Amniotic stem cell (primary cell): ENCODE results near the gene PLPP1.
"Not testable (repeated sequence)": the region's sequence is repeated elsewhere in the genome, so short reads cannot be mapped to it uniquely, and the experiment has no call there.

Source experiments
- DNase-seq: peaks from one replicate; lab custom pipeline; 2025; lab: John Stamatoyannopoulos, UW

The PLPP1 gene

GRCh38 chr5:55503917-55504316 is 30.8 kb downstream of the PLPP1 start:
- DNase-seq = not testable (repeated sequence)

DNA sequence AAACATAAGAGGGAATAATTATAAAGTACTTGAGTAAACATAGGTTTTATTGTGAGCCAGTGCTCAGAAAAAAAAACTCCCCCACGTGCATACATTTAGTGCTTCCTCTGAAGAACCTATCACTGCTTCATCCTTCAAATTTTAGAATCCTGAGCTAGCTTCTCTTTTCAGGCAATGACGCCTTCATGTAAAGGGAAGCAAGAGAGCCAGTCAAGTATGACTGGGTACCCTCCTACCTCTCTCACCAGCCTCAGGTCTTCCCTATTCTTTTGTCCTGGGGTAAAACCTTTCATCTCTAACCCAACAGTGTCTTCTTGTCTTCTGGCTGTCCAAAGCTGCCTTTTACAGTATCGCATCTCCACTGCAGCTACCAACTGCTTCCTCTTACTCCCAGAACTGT is 32.0 kb downstream of the PLPP1 start:
- no peak for DNase-seq

GRCh38 chr5:55498457-55498856 is 36.3 kb downstream of the PLPP1 start:
- no peak for DNase-seq

- DNase-seq = no peak
These were observed 37.1 kb downstream of the PLPP1 start for GRCh38 chr5:55497712-55498111.

GRCh38 chr5:55495216-55495615 is 39.5 kb downstream of the PLPP1 start:
- no peak for DNase-seq

GRCh38 chr5:55492449-55492848 is 42.3 kb downstream of the PLPP1 start:
- DNase-seq = no peak

GRCh38 chr5:55485073-55485472 is 49.7 kb downstream of the PLPP1 start:
- no peak for DNase-seq

DNA sequence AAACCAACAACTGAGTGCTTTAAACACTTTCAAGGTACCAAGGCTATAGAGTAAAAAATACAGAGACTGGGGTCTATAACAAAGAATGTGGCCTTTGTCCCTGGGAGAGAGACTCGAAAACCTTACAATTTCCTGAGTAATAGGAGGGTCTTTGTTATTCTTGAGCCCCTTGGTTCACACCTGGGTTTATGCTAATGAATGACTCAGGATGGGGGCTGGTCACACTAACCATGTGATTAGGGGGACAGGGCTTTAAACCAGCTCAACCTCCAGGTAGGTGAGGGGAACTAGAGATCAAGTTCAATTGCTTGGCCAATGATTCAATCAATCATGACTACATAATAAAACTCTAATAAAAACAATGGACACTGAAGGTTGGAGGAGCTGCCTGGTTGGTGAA is 50.2 kb downstream of the PLPP1 start:
- no peak for DNase-seq

GRCh38 chr5:55483885-55484284 is 50.9 kb downstream of the PLPP1 start:
- DNase-seq = no peak

- DNase-seq = no peak
These were observed 53.4 kb downstream of the PLPP1 start for GRCh38 chr5:55481293-55481855.

DNA sequence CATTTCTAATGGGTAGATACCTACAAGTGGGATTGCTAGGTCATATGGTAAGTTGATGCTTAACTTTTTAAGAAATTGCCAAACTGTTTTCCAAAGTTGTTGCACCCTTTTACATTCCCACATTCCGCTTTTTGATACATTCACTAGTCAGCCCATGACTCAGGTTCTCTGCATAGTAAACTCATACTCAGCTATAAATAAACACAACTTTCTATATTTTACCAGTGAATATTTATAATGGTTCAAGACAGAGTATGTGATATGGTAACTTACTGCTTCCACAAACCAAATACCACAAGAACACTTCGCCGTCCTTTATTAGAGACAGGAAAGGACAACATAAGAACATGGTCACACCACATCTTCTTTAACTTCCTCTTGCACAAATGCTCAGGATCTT is 54.0 kb downstream of the PLPP1 start:
- no peak for DNase-seq

DNA sequence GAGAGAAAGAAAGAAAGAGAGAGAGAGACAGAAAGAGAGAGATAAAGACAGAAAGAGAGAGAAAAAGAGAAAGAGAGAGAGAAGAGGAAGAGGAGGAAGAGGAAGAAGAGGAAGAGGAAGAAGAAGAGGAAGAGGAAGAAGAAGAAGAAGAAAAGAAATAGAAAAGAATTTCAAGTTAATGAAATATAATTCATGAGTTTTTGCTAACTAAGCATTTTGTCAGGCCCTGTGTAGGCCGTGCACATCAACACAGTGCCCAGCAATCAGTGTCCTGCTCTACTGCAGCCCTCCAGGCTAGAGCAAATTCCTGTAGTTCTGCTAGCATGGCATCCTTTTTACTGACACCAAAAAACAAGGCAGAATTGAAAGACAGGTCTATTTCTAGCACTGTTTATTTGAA is 62.1 kb downstream of the PLPP1 start:
- DNase-seq = no peak

DNA sequence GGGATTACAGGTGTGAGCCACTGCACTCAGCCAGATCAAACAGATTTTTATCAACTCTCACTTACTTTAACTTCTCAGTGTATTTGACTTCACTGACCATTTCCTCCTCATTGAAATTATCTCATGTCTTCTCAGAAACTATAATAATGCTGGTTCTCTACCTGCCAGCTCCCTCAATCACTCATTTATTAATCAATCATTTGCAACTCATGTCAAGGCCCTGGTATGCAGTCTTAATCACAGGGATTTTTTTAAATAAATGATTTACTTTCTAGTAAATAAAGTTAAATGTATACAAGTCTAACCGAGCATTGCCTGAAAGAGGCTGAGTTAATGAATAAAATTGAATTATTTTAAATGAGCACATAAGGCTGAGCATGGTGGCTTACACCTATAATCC is 63.3 kb downstream of the PLPP1 start:
- DNase-seq = no peak

DNA sequence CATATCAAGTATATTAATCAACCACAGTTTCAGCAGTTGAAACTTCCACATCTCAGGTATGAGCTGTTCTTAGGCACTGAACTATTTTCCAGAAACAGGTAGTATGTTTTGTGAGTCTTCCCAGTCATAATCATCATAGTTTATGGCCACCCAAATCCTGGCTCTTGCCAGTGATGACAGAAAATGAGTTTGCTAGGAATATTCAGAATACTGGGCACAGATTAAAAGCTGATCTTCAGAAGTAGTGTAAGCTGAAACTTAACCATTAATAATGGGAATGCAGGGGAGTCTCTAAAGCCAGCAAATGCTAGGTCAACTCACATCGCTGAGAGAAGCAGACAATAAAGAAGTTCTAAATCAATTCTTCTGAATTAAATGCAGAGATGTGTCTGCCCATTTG is 64.5 kb downstream of the PLPP1 start:
- DNase-seq = no peak

GRCh38 chr5:55469839-55470238 is 64.9 kb downstream of the PLPP1 start:
- no peak for DNase-seq

DNA sequence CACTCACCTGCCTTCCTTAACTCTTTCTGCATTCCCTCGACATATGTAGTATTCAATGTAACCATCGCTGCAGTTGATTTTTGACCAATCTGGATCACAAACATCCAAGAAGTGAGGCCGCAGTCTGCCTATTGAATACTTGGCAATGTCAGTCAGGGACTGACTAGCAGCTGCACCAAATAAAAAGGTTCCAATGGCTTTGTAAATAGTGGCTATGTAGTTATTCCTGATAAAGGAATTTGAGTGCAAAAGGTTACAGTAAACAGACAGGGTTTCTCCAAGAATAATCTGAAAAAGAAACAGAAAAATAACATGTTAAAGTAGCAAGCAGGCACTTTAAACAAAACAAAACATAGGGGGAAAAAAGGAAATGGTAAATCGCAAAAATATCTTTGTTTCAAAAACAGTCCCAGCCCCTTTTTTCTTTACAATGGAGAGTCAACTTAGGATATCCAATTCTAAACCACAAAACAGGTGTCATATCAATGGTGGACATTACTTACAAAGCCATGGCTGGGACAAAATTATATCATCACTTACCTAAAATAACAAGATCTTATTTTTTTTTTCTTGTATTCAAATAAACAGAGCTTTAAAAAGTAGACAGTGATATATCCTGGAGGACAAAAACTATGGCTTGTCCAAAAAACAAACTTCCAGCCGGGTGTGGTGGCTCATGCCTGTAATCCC is 66.8 kb downstream of the PLPP1 start:
- no peak for DNase-seq

- no peak for DNase-seq
These were observed 71.2 kb downstream of the PLPP1 start for GRCh38 chr5:55463613-55464012.

- no peak for DNase-seq
These were observed 75.2 kb downstream of the PLPP1 start for GRCh38 chr5:55459572-55459971.

DNA sequence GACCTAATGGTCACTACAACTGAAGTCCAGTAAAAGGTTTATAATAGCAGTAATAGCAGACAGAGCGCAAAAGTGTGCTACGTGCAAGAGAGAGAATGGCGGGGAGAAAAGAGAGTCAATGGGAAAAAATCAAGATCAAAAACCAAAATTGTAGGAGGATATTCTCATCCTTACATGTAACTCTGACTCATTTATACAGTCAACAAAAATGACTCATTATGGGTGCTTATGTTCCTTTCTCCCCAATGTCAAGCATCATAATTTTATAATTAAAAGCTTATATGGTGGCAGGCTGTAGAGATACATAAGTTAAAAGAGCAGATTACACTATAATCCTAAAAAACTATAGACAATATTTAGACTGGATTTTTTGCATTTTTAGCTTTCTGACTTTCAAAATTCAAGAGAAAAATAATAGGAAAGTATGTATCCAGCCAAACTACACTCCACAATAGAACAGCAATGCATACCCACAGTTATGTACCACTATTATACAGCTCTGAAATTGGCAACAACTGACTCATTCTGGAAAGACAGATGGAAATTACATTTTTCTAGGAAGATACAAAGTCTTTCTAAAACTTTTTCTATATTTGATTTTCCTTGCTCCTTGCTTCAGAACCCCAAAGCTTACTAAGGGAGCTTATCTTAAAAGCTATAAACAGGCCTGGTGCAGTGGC is 78.4 kb downstream of the PLPP1 start:
- no peak for DNase-seq

GRCh38 chr5:55454282-55454681 is 80.5 kb downstream of the PLPP1 start:
- no peak for DNase-seq

DNA sequence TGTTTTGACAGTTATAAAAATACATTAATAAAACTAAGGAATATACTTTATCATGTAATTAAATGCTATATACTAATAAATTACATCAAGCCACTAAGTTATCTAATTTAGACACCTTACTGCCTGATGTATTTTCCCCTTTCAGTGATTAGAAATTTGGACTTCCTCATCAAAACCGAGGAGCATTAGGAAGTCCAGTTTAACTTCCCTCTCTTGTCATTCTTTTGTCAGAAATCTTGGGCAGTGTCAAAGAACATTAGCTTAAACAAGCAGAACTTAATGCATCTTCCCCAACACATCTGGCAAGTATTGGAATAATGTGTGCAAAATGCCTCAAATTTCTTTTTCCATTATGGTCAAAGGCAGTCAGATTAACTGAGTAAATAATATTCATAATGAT is 81.6 kb downstream of the PLPP1 start:
- no peak for DNase-seq

DNA sequence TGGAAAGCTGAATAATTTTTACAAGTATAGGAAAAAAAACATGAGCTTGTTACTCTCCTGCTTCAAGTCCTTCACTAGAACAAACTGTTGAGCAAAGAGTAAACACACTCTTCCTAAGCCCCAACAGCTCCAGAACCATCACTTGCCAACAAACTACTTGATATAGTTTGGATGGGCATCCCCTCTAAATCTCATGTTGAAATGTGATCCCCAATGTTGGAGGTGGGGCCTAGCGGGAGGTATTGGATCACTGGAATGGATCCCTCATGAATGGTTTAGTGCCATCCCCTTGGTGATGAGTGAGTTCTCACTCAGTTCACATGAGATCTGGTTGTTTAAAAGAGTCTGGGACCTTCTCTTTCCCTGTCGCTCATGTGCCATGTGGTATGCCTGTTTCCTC is 82.8 kb downstream of the PLPP1 start:
- DNase-seq = no peak

DNA sequence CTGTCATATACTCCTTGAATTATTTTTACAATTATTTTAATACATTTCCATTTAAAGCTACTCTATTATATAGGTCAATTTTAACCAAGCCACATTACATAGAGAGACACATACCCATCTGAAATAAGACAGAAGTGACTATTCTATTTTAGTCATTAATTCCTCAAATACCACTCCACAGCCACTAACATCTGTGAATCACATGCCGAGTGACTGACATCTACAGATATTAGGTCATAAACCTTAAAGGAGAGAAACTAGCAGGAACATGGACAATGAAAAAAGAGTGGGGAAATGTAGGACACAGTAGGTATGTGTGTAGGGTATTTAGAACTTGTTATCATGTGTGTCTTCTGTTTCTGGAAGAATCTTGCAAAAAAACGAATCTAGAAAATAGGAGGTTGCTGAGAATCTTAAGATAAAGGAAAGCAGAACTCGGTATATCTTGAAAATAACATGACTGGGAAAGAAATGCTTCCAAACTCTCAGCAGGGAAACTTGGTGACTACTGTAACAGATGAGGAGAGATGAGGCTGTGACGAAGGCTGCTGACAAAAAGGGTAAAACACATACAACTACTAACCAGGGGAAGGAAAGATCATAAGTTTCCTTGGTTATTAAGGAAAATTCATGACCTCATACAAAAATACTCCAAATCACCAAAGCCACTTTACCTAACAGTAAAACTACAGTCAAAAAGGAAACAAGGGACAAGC is 84.6 kb downstream of the PLPP1 start:
- no peak for DNase-seq
